ENCODE results near the gene ARHGEF17. TPM values are rescaled to one million over a fixed set of nuclear protein-coding genes. Genes with fewer than 3 reads are reported as not detected.

Gene ARHGEF17
- total RNA-seq, 1 experiment from 2014 or later, result 3.3 TPM

DNA sequence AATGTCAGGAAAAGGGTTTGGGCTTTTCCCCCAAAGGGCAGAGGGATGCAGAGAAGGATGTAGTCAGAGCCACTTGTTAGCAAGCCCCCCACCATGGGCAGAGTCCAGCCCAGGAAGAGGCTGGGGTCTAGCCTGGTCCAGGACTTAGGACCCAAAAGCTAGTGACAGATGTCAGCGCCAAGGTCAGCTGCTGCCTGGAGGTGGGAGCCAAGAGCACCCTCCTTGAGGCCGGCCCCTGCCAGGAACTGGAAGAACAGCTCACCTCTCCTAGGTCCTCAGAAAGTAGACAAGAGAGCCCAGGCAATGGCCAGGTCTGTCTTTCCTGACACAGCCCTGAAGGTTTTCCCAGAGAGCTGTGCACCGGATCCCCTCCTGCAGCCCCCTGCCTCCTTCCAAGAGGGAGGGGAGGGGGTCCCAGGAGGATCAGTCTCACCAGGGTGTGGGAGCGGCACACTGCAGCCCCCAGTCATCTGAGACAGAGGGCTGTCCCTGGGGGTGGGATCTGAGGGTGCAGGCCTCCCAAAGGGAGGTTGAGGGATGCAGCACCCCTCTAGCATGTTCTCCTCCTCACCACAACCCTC lies 14.6 kb upstream of the ARHGEF17 start:
- no peak for DNase-seq (ENCODE audit: low spot score)

DNA sequence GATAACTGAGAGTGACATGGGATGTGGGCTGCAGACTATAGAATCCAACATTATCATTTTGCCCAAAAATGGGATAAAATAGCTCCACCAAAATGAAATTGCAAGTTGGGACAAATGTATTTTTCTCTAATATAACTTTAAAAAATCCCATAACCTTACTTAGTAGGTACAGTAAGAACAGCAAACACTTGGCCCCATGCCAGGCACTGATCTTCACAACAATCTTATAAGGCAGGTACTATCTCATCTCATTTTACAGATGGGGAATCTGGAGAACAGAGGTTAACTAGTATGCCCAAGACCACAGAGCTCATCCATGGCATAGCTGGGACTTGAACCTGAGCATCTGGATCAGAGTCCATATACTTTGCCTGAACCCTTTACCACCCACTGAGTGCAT lies 13.5 kb upstream of the ARHGEF17 start:
- no peak for DNase-seq (ENCODE audit: low spot score)

DNA sequence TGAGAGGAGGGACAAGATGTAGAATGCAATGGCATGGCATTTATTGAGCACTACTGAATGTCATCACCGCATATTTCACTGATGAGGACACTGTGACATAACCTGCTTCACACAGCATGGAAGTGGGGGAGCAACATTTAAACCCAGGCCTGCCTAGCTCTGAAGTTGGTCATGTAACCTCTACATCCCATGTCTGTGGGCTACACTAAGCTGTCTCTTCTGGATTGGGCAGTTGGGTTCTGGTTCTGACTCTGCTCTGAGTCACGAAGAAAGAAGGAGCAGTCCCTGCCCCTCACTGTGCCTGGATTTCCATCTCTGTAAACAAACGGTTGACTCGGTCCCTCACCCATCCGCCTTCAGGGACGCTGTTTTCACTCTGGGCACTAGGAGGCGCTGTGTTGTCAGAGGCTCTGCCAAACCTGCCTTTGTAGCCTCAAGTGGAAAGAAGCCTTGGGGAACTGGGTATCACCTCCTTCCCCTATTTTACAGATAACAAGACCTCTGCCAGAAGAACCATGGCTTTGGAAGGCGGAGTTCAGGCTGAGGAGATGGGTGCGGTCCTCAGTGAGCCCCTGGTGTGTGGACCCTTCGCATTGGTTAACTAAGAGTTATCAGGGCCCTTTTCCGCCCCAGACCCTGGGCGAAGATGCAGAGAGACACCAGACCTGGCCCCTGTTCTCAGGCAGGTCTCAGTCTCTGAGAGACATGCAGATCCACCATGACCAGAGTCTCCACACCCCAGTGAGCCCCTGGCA lies 12.7 kb upstream of the ARHGEF17 start:
- DNase-seq (ENCODE audit: low spot score), result peak; percentile 53

DNA sequence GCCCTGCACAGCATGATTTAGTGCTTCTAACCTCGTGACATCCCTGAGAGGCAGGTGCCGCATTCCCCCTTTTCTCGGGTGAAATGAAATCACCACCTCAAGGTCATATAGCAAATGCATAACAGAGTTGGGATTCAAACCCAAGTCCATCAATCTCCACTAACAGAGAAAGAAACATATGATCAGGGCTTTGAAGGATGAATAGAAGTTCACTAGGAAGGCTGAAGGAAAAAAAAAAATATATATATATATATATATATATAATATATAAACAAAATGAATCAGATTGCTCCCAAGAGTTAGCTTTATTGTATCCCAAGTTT lies 12.1 kb upstream of the ARHGEF17 start:
- no peak for DNase-seq (ENCODE audit: low spot score)

DNA sequence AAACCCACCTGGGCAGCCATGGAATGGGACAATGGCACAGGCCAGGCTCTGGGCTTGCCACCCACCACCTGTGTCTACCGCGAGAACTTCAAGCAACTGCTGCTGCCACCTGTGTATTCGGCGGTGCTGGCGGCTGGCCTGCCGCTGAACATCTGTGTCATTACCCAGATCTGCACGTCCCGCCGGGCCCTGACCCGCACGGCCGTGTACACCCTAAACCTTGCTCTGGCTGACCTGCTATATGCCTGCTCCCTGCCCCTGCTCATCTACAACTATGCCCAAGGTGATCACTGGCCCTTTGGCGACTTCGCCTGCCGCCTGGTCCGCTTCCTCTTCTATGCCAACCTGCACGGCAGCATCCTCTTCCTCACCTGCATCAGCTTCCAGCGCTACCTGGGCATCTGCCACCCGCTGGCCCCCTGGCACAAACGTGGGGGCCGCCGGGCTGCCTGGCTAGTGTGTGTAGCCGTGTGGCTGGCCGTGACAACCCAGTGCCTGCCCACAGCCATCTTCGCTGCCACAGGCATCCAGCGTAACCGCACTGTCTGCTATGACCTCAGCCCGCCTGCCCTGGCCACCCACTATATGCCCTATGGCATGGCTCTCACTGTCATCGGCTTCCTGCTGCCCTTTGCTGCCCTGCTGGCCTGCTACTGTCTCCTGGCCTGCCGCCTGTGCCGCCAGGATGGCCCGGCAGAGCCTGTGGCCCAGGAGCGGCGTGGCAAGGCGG lies 11.4 kb upstream of the ARHGEF17 start:
- DNase-seq (ENCODE audit: low spot score), result no peak

DNA sequence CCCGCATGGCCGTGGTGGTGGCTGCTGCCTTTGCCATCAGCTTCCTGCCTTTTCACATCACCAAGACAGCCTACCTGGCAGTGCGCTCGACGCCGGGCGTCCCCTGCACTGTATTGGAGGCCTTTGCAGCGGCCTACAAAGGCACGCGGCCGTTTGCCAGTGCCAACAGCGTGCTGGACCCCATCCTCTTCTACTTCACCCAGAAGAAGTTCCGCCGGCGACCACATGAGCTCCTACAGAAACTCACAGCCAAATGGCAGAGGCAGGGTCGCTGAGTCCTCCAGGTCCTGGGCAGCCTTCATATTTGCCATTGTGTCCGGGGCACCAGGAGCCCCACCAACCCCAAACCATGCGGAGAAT lies 10.9 kb upstream of the ARHGEF17 start:
- no peak for DNase-seq (ENCODE audit: low spot score)

DNA sequence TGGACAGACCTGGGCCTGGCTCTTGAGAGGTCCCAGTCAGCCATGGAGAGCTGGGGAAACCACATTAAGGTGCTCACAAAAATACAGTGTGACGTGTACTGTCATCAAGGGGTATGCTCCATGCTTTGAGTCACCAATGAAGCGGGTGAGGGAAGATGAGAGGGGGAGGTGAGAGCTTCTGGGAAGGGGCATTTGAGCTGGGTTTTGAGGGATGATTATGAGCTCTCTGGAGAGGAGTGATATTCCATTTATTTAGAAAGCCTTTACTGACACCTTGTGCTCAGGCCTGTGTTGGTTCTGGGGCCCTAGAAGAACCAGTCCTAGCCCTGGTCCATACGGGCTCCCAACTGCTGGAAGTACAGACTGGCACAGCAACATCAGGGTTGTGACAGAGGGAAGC lies 10.4 kb upstream of the ARHGEF17 start:
- DNase-seq (ENCODE audit: low spot score), result no peak

DNA sequence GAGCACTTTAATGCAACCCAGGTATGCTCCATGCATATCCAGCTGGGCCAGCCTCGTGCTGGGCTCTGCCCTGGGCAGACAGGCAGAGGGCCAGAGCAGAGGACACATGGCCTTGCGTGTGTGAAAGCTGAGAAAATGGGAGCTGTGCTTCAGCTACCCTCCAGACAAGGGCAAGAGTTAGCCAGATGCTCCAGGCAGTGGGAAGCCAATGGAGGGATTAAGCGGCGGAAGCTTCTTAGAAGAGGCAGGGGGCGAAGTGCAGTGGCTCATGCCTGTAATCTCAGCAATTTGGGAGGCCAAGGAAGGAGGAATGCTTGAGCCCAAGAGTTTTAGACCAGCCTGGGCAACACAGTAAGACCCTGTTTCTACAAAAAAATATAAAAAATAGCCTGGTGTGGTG lies 9.8 kb upstream of the ARHGEF17 start:
- DNase-seq (ENCODE audit: low spot score), result no peak

DNA sequence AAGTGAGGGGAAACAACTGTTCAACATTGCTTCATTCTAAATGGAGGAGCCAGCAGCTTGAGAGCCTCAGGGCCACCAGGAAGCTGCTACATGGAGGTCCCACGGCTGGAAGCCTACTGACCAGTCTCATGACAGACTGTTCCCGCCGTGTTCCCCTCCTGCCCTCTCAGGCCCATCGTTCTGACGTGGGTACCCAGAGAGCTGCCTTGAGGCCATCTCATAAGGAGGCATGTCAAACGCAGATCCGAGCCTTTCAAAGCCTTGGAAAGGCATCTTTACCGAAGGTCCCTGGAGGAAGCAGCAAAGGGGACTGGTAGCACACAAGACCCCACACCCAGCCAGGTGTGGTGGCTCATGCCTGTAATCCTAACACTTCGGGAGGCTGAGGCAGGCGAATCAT lies 8.3 kb upstream of the ARHGEF17 start:
- no peak for DNase-seq (ENCODE audit: low spot score)

DNA sequence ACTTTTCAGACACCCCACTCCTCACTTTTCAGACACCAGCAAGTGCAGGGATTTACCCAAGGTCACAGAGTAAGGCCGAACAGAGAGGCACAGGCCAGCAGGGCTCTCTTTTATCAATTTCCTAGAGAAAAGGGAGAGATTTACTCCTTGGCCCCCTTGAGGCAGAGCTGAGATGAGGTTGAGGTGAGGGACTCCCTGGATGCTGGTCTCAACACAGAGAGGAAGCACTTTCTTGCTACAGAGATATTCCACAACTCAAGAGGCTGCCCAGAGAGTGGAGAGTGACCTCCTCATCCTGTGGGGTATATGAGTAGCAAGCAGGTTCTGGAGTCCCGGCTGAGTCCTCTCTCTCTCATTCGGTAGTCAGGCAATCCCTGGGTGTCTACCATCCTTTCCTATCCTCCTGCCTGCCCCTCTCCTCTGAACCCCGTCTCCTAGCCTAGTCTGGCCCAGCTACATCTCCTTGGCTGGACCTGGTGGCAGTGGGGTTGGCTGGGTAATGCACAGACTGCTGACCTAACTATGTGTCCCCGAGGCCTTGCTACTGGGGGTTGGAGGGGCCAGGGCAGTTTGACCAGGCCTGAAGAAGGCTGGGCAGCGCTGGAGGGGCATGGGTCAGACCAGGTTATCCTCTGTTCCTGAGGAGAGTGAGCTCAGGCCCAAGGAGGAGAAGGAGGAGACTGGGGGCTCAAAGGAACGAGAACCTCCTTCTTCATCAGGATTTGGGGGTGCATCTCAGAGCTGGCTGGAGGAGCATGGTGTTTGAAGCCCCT lies 1.8 kb upstream of the ARHGEF17 start:
- DNase-seq (ENCODE audit: low spot score), result no peak

DNA sequence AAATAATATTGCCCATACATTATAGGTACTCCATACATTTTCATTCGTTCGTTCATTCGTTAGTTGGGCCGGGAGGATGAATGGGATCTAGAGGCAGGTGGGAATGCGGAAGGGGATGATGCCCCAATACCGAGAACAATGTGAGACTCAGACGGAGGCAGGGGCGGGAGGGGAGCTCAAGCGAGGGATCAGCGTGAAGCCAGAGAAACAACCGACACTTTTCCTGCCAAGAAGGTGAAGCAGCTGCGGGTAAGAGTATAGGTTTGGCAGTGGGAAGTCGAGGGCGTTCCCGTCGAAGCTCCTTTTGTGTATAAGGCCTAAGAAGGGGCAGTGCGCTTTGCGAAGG lies 1.1 kb upstream of the ARHGEF17 start:
- no peak for DNase-seq (ENCODE audit: low spot score)

DNA sequence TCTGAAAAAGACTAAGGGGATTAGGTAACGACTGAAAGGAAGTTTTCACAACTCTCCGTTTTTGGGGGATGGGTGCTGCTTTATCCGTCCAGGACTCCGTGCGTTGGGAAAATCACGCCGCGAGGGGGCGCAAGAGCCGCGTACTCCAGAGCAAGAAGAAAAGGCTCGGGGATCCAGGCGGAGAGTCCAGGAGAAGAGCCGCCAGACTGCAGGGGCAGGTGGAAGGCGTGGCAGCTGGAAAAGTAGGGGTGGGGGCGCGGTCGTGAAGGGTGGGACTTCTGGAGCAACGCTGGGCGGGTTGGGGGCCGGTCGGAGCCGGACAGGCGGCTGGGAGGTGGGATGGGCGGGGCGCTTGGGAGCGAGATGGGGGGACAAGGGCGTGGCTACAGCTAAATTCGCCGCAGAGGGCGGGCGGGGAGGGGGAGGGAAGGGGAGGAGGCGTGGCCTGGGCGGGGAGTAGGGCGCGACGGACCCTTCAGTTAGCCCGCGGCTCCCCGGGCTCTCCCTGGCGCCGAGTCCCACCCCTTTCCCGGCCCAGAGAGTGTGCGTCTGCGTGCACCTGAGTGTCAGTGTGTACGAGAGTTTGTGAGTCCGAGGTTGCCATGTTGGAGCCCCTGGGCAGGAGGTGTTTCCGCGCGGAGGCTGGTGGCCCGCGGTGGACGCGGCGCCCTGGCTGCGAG lies 613 bp upstream of the ARHGEF17 start:
- peak; percentile 97 for DNase-seq (ENCODE audit: low spot score)

DNA sequence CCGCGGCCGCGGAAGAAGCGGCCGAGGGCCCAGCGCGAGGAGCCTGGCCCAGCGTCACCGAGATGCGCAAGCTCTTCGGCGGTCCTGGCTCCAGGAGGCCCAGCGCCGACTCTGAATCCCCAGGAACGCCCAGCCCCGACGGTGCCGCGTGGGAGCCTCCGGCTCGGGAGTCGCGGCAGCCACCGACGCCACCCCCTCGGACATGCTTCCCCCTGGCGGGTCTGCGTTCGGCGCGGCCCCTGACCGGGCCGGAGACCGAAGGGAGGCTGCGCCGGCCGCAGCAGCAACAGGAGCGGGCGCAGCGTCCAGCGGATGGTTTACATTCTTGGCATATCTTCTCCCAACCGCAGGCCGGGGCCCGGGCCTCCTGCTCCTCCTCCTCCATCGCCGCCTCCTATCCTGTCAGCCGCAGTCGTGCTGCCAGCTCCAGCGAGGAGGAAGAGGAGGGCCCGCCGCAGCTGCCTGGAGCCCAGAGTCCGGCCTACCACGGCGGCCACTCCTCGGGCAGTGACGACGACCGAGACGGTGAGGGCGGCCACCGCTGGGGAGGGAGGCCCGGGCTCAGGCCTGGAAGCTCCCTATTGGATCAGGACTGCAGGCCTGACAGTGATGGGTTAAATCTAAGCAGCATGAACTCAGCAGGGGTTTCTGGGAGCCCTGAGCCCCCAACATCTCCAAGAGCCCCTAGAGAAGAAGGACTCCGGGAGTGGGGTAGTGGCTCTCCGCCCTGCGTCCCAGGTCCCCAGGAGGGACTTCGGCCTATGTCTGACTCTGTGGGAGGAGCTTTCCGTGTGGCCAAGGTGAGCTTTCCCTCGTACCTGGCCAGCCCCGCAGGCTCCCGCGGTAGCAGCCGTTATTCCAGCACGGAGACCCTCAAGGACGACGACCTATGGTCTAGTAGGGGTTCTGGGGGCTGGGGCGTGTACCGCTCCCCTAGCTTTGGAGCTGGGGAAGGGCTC lies 1.2 kb downstream of the ARHGEF17 start:
- peak; percentile 91 for DNase-seq (ENCODE audit: low spot score)

DNA sequence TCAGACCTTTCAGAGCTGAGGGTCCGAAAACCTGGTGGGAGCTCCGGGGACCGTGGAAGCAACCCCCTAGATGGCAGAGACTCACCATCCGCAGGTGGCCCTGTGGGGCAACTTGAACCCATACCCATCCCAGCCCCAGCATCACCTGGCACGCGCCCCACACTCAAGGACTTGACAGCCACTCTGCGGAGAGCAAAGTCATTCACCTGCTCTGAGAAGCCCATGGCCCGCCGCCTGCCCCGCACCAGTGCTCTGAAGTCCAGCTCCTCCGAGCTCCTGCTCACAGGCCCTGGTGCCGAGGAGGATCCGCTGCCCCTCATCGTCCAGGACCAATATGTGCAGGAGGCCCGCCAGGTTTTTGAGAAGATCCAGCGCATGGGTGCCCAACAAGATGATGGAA lies 2.0 kb downstream of the ARHGEF17 start:
- DNase-seq (ENCODE audit: low spot score), result no peak

DNA sequence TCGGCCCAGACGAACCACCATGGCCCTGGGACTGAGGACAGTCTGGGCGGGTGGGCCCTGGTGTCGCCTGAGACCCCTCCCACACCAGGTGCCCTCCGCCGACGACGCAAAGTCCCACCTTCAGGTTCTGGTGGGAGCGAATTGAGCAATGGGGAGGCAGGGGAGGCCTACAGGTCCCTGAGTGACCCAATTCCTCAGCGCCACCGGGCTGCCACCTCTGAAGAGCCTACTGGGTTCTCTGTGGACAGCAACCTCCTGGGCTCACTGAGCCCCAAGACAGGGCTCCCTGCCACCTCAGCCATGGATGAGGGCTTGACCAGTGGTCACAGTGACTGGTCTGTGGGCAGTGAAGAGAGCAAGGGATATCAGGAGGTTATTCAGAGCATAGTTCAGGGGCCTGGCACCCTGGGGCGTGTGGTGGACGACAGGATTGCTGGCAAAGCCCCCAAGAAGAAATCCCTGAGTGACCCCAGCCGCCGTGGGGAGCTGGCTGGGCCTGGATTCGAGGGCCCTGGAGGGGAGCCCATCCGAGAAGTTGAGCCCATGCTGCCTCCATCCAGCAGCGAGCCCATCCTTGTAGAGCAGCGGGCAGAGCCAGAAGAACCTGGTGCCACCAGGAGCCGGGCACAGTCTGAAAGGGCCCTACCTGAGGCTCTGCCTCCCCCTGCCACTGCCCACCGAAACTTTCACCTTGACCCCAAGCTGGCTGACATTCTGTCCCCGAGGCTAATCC lies 2.8 kb downstream of the ARHGEF17 start:
- DNase-seq (ENCODE audit: low spot score), result no peak

DNA sequence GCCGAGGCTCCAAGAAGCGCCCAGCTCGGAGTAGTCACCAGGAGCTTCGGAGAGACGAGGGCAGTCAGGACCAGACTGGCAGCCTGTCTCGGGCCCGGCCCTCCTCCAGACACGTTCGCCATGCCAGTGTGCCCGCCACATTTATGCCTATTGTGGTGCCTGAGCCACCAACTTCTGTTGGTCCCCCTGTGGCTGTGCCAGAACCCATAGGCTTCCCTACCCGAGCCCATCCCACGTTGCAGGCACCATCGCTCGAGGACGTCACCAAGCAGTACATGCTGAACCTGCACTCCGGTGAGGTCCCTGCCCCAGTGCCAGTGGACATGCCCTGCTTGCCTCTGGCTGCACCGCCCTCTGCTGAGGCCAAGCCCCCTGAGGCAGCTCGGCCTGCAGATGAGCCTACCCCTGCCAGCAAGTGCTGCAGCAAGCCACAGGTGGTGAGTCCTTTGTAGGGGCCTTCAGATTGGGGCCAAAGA lies 3.4 kb downstream of the ARHGEF17 start:
- no peak for DNase-seq (ENCODE audit: low spot score)

DNA sequence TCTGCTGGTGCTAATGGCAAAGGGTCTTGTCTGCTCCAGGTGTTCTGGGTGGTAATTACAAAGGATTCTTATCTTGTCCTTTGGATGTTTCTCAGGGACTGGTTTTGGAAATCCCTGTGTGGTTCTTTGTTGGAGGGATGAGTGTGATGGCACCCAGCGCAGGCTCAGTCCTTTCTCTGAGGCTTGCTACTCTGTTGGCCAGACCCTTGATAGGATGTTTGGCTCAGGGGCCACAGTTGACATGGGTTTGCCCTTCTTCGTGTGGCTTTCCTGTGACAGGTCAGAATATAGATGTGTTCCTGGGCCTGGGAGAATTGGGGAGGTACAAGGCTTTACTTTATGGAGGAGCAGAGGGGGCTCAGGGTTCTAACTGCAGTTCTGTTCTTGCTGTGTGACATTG lies 4.0 kb downstream of the ARHGEF17 start:
- DNase-seq (ENCODE audit: low spot score), result no peak

DNA sequence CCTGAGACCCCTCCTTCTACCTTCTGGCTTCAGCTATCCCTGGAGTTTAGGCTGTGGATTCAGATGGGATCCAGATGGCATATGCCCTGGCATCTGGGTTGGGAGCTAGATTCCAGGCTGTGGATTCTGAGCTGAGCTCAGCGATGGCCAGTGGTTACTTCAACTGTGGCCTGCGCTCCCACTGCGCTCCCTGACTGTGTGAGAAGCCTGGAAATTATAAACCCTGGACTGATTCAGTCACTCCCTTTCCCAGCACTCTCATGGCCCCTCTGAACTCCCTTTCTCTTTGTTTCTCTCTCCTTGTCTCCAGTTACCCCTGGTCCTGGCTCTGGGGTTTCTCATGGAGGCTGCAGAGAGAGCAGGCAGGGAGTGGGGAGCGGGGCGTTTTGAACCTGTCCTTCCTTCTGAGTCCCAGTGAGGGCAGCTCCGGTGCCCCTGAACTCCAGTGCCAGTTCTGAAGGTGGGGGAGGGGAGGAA lies 4.8 kb downstream of the ARHGEF17 start:
- no peak for DNase-seq (ENCODE audit: low spot score)

DNA sequence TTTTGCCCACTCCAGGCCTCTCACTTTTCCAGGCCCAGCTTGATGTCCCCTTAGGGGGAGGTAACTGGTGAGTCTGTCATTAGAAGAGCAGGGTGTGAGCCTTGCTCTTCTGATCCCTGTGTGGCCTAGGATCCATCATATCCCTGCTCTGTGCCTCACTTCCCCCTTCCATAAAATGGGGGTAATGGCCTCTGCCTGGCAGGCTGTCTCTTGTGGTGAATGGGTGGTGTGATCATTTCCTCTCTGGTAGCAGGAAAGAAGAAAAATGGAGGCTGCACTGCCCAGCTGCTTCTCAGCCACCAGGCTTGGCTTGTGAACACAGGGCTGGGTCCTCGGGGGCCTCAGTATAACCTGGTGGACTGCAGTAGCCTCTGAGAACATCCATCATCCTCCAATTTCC lies 5.6 kb downstream of the ARHGEF17 start:
- DNase-seq (ENCODE audit: low spot score), result no peak

Data from H4 (cell line).